GM12878 (cell line): ENCODE data around the gene CDK5RAP3. TPM values are rescaled to one million over a fixed set of nuclear protein-coding genes. Genes with fewer than 3 reads are reported as not detected.
A peak's percentile ranks its signal among the peaks of the same experiment; 100 is the strongest.

Source experiments
- ATAC-seq: fragments of 200-7000 bp; cut with Tn5 transposase; 3 replicates; pipeline ENCODE4 v1.9.1; 2020; ENCODE audit warnings: mild to moderate bottlenecking, moderate library complexity
- BruUV-seq: library from RNA; stranded (reverse); fragments of 400-500 nt; replicated peaks from 2 replicates; lab custom pipeline; 2021; lab: Mats Ljungman, UMichigan
- CTCF ChIA-PET: fragments of 300-600 bp; sonication (Branson Sonifier 250); formaldehyde crosslinking; extraction: SDS; loops from one replicate; lab custom pipeline; 2021; ENCODE audit warnings: inconsistent platforms; lab: Yijun Ruan, JAX
- POLR2A ChIA-PET: fragments of 350-600 bp; formaldehyde crosslinking; extraction: SDS; loops from one replicate; lab custom pipeline; 2021; ENCODE audit warnings: inconsistent platforms; lab: Charles Lee
- RAD21 ChIA-PET: fragments of 300-600 bp; sonication (Branson Sonifier 250); formaldehyde crosslinking; loops from one replicate; lab custom pipeline; 2023; ENCODE audit warnings: antibody characterized with exemption; ENCODE audit not compliant: unreplicated experiment; lab: Charles Lee
- SMC1A ChIA-PET: fragments of 300-600 bp; sonication (Branson Sonifier 250); formaldehyde crosslinking; loops from one replicate; lab custom pipeline; 2023; ENCODE audit not compliant: unreplicated experiment, uncharacterized antibody; lab: Charles Lee
- DNase-seq: peaks from one replicate; pipeline ENCODE4 v3.0.0-alpha.2; 2011; ENCODE audit warnings: low read depth, low spot score
- FAIRE-seq: peaks from 3 replicates; lab custom pipeline; 2011; peaks lifted over from hg19 to GRCh38; lab: Jason Lieb, UNC
- H2AFZ ChIP-seq: 2 replicates; pipeline ENCODE4 v1.6.0; 2011; ENCODE audit warnings: low read depth, low read length, control low read depth; ENCODE audit not compliant: control insufficient read depth
- H3K27ac ChIP-seq: 2 replicates; pipeline ENCODE4 v1.5.1; 2011; ENCODE audit warnings: control low read depth; ENCODE audit not compliant: control insufficient read depth, insufficient read depth
- H3K27me3 ChIP-seq, 2 experiments: replicated peaks in 1 of 2; 2 replicates each; pipeline versions ENCODE4 v1.6.0 to v1.6.1; 2011; ENCODE audit warnings: low read length in 1 of 2; ENCODE audit not compliant: control insufficient read depth in 2 of 2, insufficient read depth in 2 of 2
- H3K36me3 ChIP-seq, 2 experiments: 2 replicates each; pipeline ENCODE4 v1.5.1; 2011; ENCODE audit warnings: low read length in 1 of 2; ENCODE audit not compliant: control insufficient read depth in 2 of 2, insufficient read depth in 2 of 2
- H3K4me1 ChIP-seq: 2 replicates; pipeline ENCODE4 v1.6.1; 2011; ENCODE audit warnings: mild to moderate bottlenecking, low read length, moderate library complexity, mixed read lengths; ENCODE audit not compliant: control insufficient read depth, insufficient read depth
- H3K4me2 ChIP-seq: 2 replicates; pipeline ENCODE4 v1.6.0; 2011; ENCODE audit warnings: control low read depth; ENCODE audit not compliant: control insufficient read depth, insufficient read depth
- H3K4me3 ChIP-seq: fragments of 200-600 bp; sonication (generic); 2 replicates; pipeline ENCODE4 v1.5.1; 2016
- H3K79me2 ChIP-seq: 2 replicates; pipeline ENCODE4 v1.6.0; 2011; ENCODE audit warnings: low read length; ENCODE audit not compliant: control insufficient read depth, insufficient read depth
- H3K9ac ChIP-seq: 2 replicates; pipeline ENCODE4 v1.8.0; 2011; ENCODE audit warnings: low read length, control low read depth, mixed read lengths; ENCODE audit not compliant: control insufficient read depth, insufficient read depth
- H3K9me3 ChIP-seq: replicated peaks from 3 replicates; pipeline ENCODE4 v1.5.1; 2011; ENCODE audit warnings: mild to moderate bottlenecking, low read length; ENCODE audit not compliant: control insufficient read depth, insufficient read depth
- H4K20me1 ChIP-seq: 2 replicates; pipeline ENCODE4 v1.6.0; 2011; ENCODE audit not compliant: control insufficient read depth, insufficient read depth
- BACH1 ChIP-seq: fragments of 450-650 bp; IDR thresholded peaks from 2 replicates; pipeline ENCODE4 v1.6.1; 2017; ENCODE audit warnings: mild to moderate bottlenecking, borderline replicate concordance
- BCL11A ChIP-seq: IDR thresholded peaks from 2 replicates; pipeline ENCODE4 v1.6.1; 2011; ENCODE audit warnings: low read depth, low read length
- ESRRA ChIP-seq: IDR thresholded peaks from 2 replicates; pipeline ENCODE4 v1.6.1; 2012; ENCODE audit warnings: mild to moderate bottlenecking, low read length, improper control_type of control experiment
- KDM1A ChIP-seq: fragments of 200-600 bp; sonication (generic); IDR thresholded peaks from 2 replicates; pipeline ENCODE4 v1.6.1; 2016; ENCODE audit warnings: borderline replicate concordance
- LARP7 ChIP-seq: fragments of 450-650 bp; IDR thresholded peaks from 2 replicates; pipeline ENCODE4 v1.6.1; 2017; ENCODE audit warnings: mild to moderate bottlenecking
- NFYA ChIP-seq: IDR thresholded peaks from 2 replicates; pipeline ENCODE4 v1.6.1; 2011; ENCODE audit warnings: low read depth, mild to moderate bottlenecking, low read length, improper control_type of control experiment, borderline replicate concordance
- POLR2A ChIP-seq: IDR thresholded peaks from 2 replicates; pipeline ENCODE4 v1.6.1; 2011; ENCODE audit warnings: low read depth, mild to moderate bottlenecking, low read length
- SMC3 ChIP-seq: IDR thresholded peaks from 2 replicates; pipeline ENCODE4 v1.6.1; 2011; ENCODE audit warnings: low read length, improper control_type of control experiment, borderline replicate concordance
- WRNIP1 ChIP-seq: IDR thresholded peaks from 2 replicates; pipeline ENCODE4 v1.6.1; 2011; ENCODE audit warnings: low read depth, low read length, improper control_type of control experiment, borderline replicate concordance
- ZNF384 ChIP-seq: IDR thresholded peaks from 2 replicates; pipeline ENCODE4 v1.6.1; 2012; ENCODE audit warnings: low read depth, mild to moderate bottlenecking, low read length, improper control_type of control experiment, borderline replicate concordance
- WGBS: methylation state at CpG from one replicate; pipeline ENCODE4 v1.1.6; 2016; ENCODE audit warnings: low lambda C conversion rate; ENCODE audit not compliant: insufficient replicate concordance, insufficient coverage; ENCODE audit errors: missing lambda C conversion rate; 5-methylcytosine and 5-hydroxymethylcytosine counted together
- in situ Hi-C: fragments of 300-500 bp; cut with MboI; formaldehyde crosslinking; loops from 9 replicates; pipeline ENCODE4 v1.14.3; 2018; ENCODE audit warnings: mixed read lengths
- intact Hi-C: fragments of 100-400 bp; cut with micrococcal nuclease; formaldehyde crosslinking; loops from one replicate; pipeline ENCODE4 v1.14.2; 2022; ENCODE audit not compliant: unreplicated experiment
- polyA plus RNA-seq, 11 experiments: library from polyadenylated mRNA; depleted of rRNA in 4 of 11; unstranded in 6 of 11; stranded (reverse) in 5 of 11; fragments of >200 nt; fragmentation: Nextera tagmentation in 4 of 11; fragmentation: Illumina TruSeq in 1 of 11; extraction: Ambion mirVana in 4 of 11; extraction: Trizol in 1 of 11; gene quantifications; 1 replicate in 1 of 11; 2 replicates in 10 of 11; pipeline versions ENCODE4 v1.2.1 to v1.2.3, GENCODE V29; 2011 to 2016; ENCODE audit warnings: inconsistent platforms in 2 of 11, missing spikeins in 2 of 11, low read depth in 1 of 11
- total RNA-seq, 4 experiments: library from RNA; depleted of rRNA in 3 of 4; stranded (reverse); fragments of >200 nt in 3 of 4; fragmentation: Illumina TruSeq in 1 of 4; extraction: Trizol in 1 of 4; gene quantifications; 2 replicates each; pipeline versions ENCODE4 v1.2.1 to v1.2.3, GENCODE V29; 2013 to 2021
- TF ChIP-seq, protein P1 (sequence below): fragments of 450-650 bp; IDR thresholded peaks from 2 replicates; pipeline ENCODE4 v1.6.1; 2017; ENCODE audit warnings: mild to moderate bottlenecking, low read depth, inconsistent platforms; ENCODE audit not compliant: poor library complexity, severe bottlenecking
- TF ChIP-seq, protein P2 (sequence below): IDR thresholded peaks from 2 replicates; pipeline ENCODE4 v1.6.1; 2012; ENCODE audit warnings: improper control_type of control experiment, low read depth, low read length; ENCODE audit not compliant: insufficient replicate concordance
- TF ChIP-seq, protein P3 (sequence below): IDR thresholded peaks from 2 replicates; pipeline ENCODE4 v1.6.1; 2011; ENCODE audit warnings: mild to moderate bottlenecking, low read depth, low read length, moderate library complexity; ENCODE audit not compliant: insufficient replicate concordance

Gene CDK5RAP3
- total and polyA plus RNA-seq, 10 of the 15 experiments (the other 5 are each of a cell fraction or from before 2014, with no cell fraction given), result 69.4 to 237 (median 160) TPM

GRCh38 chr17:47949197-47949759 lies 21.6 kb upstream of the CDK5RAP3 start (continued):
- TF ChIP-seq, protein P1, sequence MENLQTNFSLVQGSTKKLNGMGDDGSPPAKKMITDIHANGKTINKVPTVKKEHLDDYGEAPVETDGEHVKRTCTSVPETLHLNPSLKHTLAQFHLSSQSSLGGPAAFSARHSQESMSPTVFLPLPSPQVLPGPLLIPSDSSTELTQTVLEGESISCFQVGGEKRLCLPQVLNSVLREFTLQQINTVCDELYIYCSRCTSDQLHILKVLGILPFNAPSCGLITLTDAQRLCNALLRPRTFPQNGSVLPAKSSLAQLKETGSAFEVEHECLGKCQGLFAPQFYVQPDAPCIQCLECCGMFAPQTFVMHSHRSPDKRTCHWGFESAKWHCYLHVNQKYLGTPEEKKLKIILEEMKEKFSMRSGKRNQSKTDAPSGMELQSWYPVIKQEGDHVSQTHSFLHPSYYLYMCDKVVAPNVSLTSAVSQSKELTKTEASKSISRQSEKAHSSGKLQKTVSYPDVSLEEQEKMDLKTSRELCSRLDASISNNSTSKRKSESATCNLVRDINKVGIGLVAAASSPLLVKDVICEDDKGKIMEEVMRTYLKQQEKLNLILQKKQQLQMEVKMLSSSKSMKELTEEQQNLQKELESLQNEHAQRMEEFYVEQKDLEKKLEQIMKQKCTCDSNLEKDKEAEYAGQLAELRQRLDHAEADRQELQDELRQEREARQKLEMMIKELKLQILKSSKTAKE, result peak; percentile 37
- TF ChIP-seq WRNIP1 (no peak), BCL11A (no peak), LARP7 (0 out of 2 replicates have a peak, but pooled peaks have one; percentile 39)
- TF ChIP-seq, all 136 proteins: peak for 31

DNA sequence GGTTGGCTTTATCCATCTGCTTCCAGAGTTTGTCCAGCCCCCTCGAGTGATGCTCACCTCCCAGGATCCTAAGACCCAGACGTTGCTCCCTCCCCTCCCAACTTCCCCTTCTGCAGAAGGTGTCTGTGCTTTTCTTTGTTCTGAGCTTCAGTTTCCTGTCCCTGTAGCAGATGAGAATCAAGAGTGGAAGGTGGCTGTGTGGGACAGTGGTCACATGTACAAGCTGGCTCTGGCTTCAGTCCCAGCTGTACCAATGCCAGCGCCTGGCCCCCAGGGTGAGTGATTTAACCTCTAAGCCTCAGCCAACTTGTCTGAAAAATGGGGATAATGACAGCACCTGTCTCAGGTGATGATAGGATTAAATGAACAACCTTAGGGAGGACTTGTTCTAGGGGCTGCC lies 21.0 kb upstream of the CDK5RAP3 start:
- 4% methylated on average over 3 of the region's 3 CpGs for WGBS
- no peak for TF ChIP-seq NFYA
- TF ChIP-seq SMC3, result no peak
- no peak for TF ChIP-seq POLR2A
- no peak for TF ChIP-seq KDM1A
- no peak for TF ChIP-seq ZNF384
- no peak; the same call in 1 of the 2 replicates for TF ChIP-seq ESRRA
- no peak for TF ChIP-seq BACH1
- TF ChIP-seq, protein P2, sequence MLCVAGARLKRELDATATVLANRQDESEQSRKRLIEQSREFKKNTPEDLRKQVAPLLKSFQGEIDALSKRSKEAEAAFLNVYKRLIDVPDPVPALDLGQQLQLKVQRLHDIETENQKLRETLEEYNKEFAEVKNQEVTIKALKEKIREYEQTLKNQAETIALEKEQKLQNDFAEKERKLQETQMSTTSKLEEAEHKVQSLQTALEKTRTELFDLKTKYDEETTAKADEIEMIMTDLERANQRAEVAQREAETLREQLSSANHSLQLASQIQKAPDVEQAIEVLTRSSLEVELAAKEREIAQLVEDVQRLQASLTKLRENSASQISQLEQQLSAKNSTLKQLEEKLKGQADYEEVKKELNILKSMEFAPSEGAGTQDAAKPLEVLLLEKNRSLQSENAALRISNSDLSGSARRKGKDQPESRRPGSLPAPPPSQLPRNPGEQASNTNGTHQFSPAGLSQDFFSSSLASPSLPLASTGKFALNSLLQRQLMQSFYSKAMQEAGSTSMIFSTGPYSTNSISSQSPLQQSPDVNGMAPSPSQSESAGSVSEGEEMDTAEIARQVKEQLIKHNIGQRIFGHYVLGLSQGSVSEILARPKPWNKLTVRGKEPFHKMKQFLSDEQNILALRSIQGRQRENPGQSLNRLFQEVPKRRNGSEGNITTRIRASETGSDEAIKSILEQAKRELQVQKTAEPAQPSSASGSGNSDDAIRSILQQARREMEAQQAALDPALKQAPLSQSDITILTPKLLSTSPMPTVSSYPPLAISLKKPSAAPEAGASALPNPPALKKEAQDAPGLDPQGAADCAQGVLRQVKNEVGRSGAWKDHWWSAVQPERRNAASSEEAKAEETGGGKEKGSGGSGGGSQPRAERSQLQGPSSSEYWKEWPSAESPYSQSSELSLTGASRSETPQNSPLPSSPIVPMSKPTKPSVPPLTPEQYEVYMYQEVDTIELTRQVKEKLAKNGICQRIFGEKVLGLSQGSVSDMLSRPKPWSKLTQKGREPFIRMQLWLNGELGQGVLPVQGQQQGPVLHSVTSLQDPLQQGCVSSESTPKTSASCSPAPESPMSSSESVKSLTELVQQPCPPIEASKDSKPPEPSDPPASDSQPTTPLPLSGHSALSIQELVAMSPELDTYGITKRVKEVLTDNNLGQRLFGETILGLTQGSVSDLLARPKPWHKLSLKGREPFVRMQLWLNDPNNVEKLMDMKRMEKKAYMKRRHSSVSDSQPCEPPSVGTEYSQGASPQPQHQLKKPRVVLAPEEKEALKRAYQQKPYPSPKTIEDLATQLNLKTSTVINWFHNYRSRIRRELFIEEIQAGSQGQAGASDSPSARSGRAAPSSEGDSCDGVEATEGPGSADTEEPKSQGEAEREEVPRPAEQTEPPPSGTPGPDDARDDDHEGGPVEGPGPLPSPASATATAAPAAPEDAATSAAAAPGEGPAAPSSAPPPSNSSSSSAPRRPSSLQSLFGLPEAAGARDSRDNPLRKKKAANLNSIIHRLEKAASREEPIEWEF, result no peak
- TF ChIP-seq, protein P3, sequence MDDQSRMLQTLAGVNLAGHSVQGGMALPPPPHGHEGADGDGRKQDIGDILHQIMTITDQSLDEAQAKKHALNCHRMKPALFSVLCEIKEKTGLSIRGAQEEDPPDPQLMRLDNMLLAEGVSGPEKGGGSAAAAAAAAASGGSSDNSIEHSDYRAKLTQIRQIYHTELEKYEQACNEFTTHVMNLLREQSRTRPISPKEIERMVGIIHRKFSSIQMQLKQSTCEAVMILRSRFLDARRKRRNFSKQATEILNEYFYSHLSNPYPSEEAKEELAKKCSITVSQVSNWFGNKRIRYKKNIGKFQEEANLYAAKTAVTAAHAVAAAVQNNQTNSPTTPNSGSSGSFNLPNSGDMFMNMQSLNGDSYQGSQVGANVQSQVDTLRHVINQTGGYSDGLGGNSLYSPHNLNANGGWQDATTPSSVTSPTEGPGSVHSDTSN, result no peak

More for the DNA sequence above, 21.0 kb upstream of the CDK5RAP3 start:
- DNase-seq (no peak), FAIRE-seq (peak; percentile 91), ATAC-seq (peak; percentile 65)
- Histone ChIP-seq H3K27me3 (no peaks in the 10 kb centered on the region), H3K9me3 (no peaks in the 10 kb centered on the region), H3K27ac (peak overlapping the region; percentile 74), H3K4me2 (peak overlapping the region; percentile 84), H2AFZ (peak overlapping the region; percentile 58; the same call in 1 of the 2 replicates), H3K9ac (peak overlapping the region; percentile 47), H3K79me2 (no peaks in the 10 kb centered on the region), H3K36me3 (peaks cover 3 to 8% of the 10 kb centered on the region in 2 experiments), H4K20me1 (no peaks in the 10 kb centered on the region), H3K4me3 (no peak overlapping the region; the same call in 1 of the 2 replicates), H3K4me1 (peaks cover 37% of the 10 kb centered on the region)
- ChIA-PET CTCF (interaction anchor here (0.8 to 18.1 kb wide), 29 partner anchors 8 to 301 kb away, joined by 3 to 463 read pairs (median 5); partner anchors contain the start of genes CDK5RAP3, NFE2L1, PNPO and PRR15L), SMC1A (interaction anchor here (0.7 to 8.1 kb wide), 20 partner anchors 9 to 163 kb away, joined by 3 to 158 read pairs (median 8); partner anchors contain the start of genes CDK5RAP3, PNPO, SCRN2 and SP2), RAD21 (interaction anchor here (0.6 to 7.6 kb wide), 23 partner anchors 8 to 123 kb away, joined by 3 to 126 read pairs (median 6); partner anchors contain the start of genes CDK5RAP3, PNPO, SCRN2 and SP6), POLR2A (interaction anchor here (0.6 to 4.6 kb wide), 12 partner anchors 8 to 291 kb away, joined by 3 to 39 read pairs (median 4); partner anchors contain the start of genes CDK5RAP3, PNPO and SP2)
- intact Hi-C loops, result loop anchor here (1.0 kb wide), 2 partner anchors 20 to 68 kb away; no protein-coding TSS in a partner anchor
- in situ Hi-C loops, result no loop called here
- BruUV-seq, result no TSS peak
